ENCODE results near the gene BICRAL. TPM values are rescaled to one million over a fixed set of nuclear protein-coding genes. Genes with fewer than 3 reads are reported as not detected.

BICRAL gene
- total RNA-seq, 1 donor from 2014 or later, result 25.5 TPM

DNA sequence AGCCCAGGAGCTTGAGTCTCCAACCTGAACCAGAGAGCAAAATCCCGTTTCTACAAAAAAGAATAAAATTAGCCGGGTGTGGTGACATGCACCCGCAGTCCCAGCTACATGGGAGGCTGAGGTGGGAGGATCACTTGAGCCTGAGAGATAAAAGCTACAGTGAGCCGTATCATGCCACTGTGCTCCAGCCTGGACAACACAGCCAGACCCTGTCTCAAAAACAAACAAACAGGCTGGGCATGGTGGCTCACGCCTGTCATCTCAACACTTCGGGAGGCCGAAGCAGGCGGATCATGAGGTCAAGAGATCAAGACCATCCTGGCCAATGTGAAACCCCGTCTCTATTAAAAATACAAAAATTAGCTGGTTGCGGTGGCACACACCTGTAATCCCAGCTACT, 122.6 kb downstream of the BICRAL start:
- Mint-ChIP-seq H3K27me3 (no peaks in the 10 kb centered on the region), H3K36me3 (ENCODE audit: low read depth) (no peaks in the 10 kb centered on the region), H3K27ac (no peak overlapping the region), H3K4me3 (no peak overlapping the region), H3K9me3 (no peaks in the 10 kb centered on the region), H3K4me1 (peaks cover 9% of the 10 kb centered on the region)
- POLR2A ChIA-PET, result interaction anchor here (0.7 kb wide), 2 partner anchors 210 to 500 kb away, joined by 5 to 7 read pairs; no protein-coding TSS in a partner anchor
- CTCF ChIA-PET, result interaction anchor here (0.7 kb wide), 1 partner anchor 272 kb away, joined by 3 read pairs; no protein-coding TSS in a partner anchor
- TF ChIP-seq, protein P1, sequence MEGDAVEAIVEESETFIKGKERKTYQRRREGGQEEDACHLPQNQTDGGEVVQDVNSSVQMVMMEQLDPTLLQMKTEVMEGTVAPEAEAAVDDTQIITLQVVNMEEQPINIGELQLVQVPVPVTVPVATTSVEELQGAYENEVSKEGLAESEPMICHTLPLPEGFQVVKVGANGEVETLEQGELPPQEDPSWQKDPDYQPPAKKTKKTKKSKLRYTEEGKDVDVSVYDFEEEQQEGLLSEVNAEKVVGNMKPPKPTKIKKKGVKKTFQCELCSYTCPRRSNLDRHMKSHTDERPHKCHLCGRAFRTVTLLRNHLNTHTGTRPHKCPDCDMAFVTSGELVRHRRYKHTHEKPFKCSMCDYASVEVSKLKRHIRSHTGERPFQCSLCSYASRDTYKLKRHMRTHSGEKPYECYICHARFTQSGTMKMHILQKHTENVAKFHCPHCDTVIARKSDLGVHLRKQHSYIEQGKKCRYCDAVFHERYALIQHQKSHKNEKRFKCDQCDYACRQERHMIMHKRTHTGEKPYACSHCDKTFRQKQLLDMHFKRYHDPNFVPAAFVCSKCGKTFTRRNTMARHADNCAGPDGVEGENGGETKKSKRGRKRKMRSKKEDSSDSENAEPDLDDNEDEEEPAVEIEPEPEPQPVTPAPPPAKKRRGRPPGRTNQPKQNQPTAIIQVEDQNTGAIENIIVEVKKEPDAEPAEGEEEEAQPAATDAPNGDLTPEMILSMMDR (IDR thresholded peaks at IDR 0.05), result no peak
- DNase-seq (no peak), ATAC-seq (ENCODE audit: low read depth) (no peak)
- intact Hi-C loops (cut with micrococcal nuclease), result no loop called here

DNA sequence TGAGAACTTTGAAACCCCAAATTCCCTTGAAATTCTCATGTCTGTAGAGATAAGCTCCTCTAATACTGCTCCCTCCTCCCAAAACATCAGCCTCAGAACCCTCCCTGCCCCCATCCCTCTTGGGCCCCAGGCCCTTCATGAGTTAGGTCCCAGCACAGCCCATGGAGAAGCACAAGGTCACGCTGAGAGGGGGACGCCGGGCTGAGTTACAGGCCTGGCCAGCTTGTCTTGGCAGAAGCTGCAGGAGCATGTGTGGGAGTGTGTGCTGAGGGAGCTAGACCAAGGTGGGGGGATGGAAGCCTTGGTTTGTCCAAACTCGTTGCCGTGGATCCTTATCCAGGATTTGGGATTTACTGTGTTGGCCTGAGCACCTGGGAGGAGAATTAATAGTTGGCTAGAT, 125.5 kb downstream of the BICRAL start:
- no peaks in the 10 kb centered on the region for H3K36me3 Mint-ChIP-seq (ENCODE audit: low read depth)
- CTCF ChIA-PET, result no interaction called here
- intact Hi-C loops (cut with micrococcal nuclease), result no loop called here
- H3K4me3 Mint-ChIP-seq, result no peak overlapping the region
- H3K9me3 Mint-ChIP-seq, result no peaks in the 10 kb centered on the region
- DNase-seq (no peak), ATAC-seq (ENCODE audit: low read depth) (no peak)
- peaks cover 2% of the 10 kb centered on the region for H3K4me1 Mint-ChIP-seq
- TF ChIP-seq, protein P1 (IDR thresholded peaks at IDR 0.05), result no peak
- H3K27me3 Mint-ChIP-seq, result no peaks in the 10 kb centered on the region
- POLR2A ChIA-PET, result no interaction called here
- no peak overlapping the region for H3K27ac Mint-ChIP-seq

DNA sequence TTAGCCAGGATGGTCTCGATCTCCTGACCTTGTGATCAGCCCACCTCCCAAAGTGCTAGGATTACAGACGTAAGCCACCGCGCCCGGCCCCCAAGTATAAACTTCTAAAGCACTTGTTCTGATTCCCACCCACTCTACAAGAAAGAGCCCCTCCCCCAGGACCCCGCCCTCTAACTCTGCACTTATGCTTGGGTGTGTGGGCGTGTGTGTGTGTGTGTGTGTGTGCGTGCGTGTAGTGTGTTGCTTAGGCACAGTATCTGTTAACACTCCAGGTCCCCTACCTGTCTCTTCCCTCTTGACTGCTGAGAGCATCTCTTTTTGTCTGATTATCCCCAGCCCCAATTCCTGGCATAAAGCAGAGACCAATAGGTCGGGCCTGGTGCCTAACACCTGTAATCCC, 128.0 kb downstream of the BICRAL start:
- TF ChIP-seq, protein P1 (IDR thresholded peaks at IDR 0.05), result no peak
- intact Hi-C loops (cut with micrococcal nuclease), result no loop called here
- Mint-ChIP-seq H3K27ac (no peak overlapping the region), H3K27me3 (no peaks in the 10 kb centered on the region), H3K4me3 (no peak overlapping the region), H3K36me3 (ENCODE audit: low read depth) (no peaks in the 10 kb centered on the region), H3K9me3 (no peaks in the 10 kb centered on the region), H3K4me1 (peaks cover 2% of the 10 kb centered on the region)
- DNase-seq (no peak), ATAC-seq (ENCODE audit: low read depth) (no peak)
- ChIA-PET CTCF (no interaction called here), POLR2A (no interaction called here)

DNA sequence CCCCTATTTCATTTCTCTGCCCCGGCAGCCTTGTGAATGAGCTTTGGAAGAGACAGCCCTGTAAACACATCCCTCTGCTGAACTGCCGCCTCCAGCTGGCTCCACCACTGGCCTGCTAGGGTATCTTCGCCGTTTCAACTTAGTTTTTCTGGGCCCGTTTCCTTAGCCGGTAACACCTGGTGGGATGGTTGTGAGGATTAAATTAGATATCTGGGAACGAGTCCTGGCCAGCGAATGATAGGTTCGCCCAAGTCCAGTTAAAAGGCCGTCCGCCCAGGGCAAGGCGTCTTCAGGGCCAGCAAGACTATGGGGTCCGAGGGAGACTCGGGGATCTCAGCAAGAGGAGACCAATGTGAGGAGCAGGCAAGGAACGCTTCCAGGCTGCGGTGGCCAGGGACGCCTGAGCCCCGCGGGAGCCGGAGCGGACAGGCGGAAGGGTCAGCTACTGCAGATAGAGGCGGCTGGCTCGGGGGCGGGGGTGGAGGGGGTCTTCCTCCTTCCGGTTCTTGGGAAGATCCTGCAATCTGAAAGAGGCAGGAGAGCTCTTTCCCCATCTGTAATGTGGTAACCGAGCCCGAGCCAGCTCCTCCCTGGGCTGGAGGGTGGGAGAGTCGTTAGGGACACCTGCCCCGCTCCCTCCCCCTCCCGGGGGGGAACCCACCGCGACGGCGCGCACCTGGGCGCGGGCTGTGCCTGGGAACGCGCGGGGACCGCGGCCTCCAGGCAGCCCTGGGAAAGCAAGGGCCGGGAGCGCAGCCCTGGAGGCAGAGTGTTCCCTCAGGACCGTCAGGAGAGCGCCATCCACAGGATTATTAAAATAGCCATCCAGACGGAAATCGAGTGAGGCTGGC, 129.5 kb downstream of the BICRAL start:
- POLR2A ChIA-PET, result interaction anchor here (1.6 kb wide), 1 partner anchor 18 kb away, joined by 10 read pairs; the partner anchor contains the start of gene CNPY3
- CTCF ChIA-PET, result interaction anchor here (1.1 kb wide), 1 partner anchor 232 kb away, joined by 4 read pairs; no protein-coding TSS in a partner anchor
- Mint-ChIP-seq H3K4me3 (peak overlapping the region; percentile 61), H3K27ac (no peak overlapping the region), H3K27me3 (no peaks in the 10 kb centered on the region), H3K4me1 (peaks cover 8% of the 10 kb centered on the region), H3K36me3 (ENCODE audit: low read depth) (no peaks in the 10 kb centered on the region), H3K9me3 (no peaks in the 10 kb centered on the region)
- ATAC-seq (ENCODE audit: low read depth) (no peak), DNase-seq (no peak)
- TF ChIP-seq, protein P1 (IDR thresholded peaks at IDR 0.05), result no peak
- intact Hi-C loops (cut with micrococcal nuclease), result loop anchor here (1.0 kb wide), 1 partner anchor 19 kb away; no protein-coding TSS in a partner anchor

DNA sequence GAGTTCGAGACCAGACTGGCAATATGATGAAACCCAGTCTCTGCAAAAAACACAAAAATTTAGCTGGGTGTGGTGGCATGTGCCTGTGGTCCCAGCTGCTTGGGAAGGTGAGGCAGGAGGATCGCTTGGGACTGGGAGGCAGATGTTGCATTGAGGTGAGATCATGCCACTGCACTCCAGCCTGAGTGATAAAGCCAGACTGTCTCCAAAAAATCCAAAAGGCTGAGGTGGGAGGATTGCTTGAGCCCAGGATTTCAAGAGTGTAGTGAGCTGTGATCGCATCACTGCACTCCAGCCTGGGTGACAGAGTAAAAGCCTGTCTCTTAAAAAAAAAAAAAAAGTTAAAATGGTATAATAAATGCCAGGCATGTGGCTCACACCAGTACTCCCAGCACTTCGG, 132.7 kb downstream of the BICRAL start:
- DNase-seq (no peak), ATAC-seq (ENCODE audit: low read depth) (no peak)
- POLR2A ChIA-PET, result interaction anchor here (1.4 to 3.1 kb wide), 2 partner anchors 15 to 20 kb away, joined by 3 to 20 read pairs; partner anchors contain the start of gene CNPY3
- H3K36me3 Mint-ChIP-seq (ENCODE audit: low read depth), result no peaks in the 10 kb centered on the region
- no peaks in the 10 kb centered on the region for H3K9me3 Mint-ChIP-seq
- intact Hi-C loops (cut with micrococcal nuclease), result no loop called here
- H3K4me1 Mint-ChIP-seq, result peaks cover 8% of the 10 kb centered on the region
- TF ChIP-seq, protein P1 (IDR thresholded peaks at IDR 0.05), result no peak
- CTCF ChIA-PET, result interaction anchor here (0.6 to 0.7 kb wide), 2 partner anchors 23 to 298 kb away, joined by 3 read pairs; no protein-coding TSS in a partner anchor
- H3K27me3 Mint-ChIP-seq, result no peaks in the 10 kb centered on the region
- no peak overlapping the region for H3K27ac Mint-ChIP-seq
- no peak overlapping the region for H3K4me3 Mint-ChIP-seq

All from activated B cell treated with CpG ODN at 0.5 μM for 24 hours (primary cell).